Breast epithelium (tissue), 4 donors: ENCODE data around the gene ENSA. TPM values are rescaled to one million over a fixed set of nuclear protein-coding genes. Genes with fewer than 3 reads are reported as not detected.
"Not testable (repeated sequence)": the region's sequence is repeated elsewhere in the genome, so short reads cannot be mapped to it uniquely, and the experiment has no call there.

Experiments
- DNase-seq, 2 donors: peaks; one replicate each; pipeline ENCODE4 v3.0.0-alpha.2; 2019; ENCODE audit warnings: low spot score in 2 of 2
- H3K27ac ChIP-seq, 2 donors: fragments of 200-600 bp; sonication (generic) in 1 of 2; one replicate each; pipeline ENCODE4 v1.5.1; 2016 to 2019; ENCODE audit warnings: mild to moderate bottlenecking in 1 of 2
- H3K27me3 ChIP-seq, 2 donors: fragments of 200-600 bp; sonication (generic) in 1 of 2; one replicate each; pipeline versions ENCODE4 v1.5.1 to v1.6.0; 2017 to 2019; ENCODE audit warnings: control low read depth in 1 of 2, mild to moderate bottlenecking in 1 of 2
- H3K36me3 ChIP-seq: fragments of 200-600 bp; one replicate; pipeline ENCODE4 v1.5.1; 2019
- H3K4me1 ChIP-seq, 2 donors: fragments of 200-600 bp; sonication (generic); one replicate each; pipeline ENCODE4 v1.5.1; 2016 to 2019; ENCODE audit warnings: control low read depth in 1 of 2
- H3K4me3 ChIP-seq, 3 donors: fragments of 200-600 bp; sonication (generic); 1 replicate in 2 of 3; 2 replicates in 1 of 3; pipeline ENCODE4 v1.5.1; 2016 to 2019; ENCODE audit warnings: mild to moderate bottlenecking in 3 of 3, moderate library complexity in 2 of 3
- H3K9me3 ChIP-seq, 2 donors: fragments of 200-600 bp; sonication (generic) in 1 of 2; one replicate each; pipeline ENCODE4 v1.5.1; 2016 to 2019; ENCODE audit warnings: control low read depth in 1 of 2
- CTCF ChIP-seq, 3 donors: fragments of 450-650 bp; IDR thresholded peaks; one replicate each; pipeline ENCODE4 v1.5.1; 2016 to 2017; ENCODE audit warnings: antibody characterized with exemption in 3 of 3, mild to moderate bottlenecking in 3 of 3, moderate library complexity in 3 of 3
- POLR2A ChIP-seq: fragments of 450-650 bp; IDR thresholded peaks from one replicate; pipeline ENCODE4 v1.6.1; 2016; ENCODE audit warnings: antibody characterized with exemption, mild to moderate bottlenecking, moderate library complexity
- POLR2AphosphoS5 ChIP-seq, 3 donors: sonication (generic); formaldehyde crosslinking; IDR thresholded peaks; one replicate each; pipeline ENCODE4 v1.6.1; 2017; ENCODE audit warnings: antibody characterized with exemption in 3 of 3
- intact Hi-C: fragments of 100-400 bp; cut with DNase I; formaldehyde crosslinking; loops from one replicate; pipeline ENCODE4 v1.15.1; 2023; ENCODE audit warnings: low total_unique reads
- total RNA-seq, 3 donors: library from RNA; depleted of rRNA; stranded (reverse); fragments of >200 nt; gene quantifications; one replicate each; pipeline ENCODE4 v1.1.0, GENCODE V29; 2016

ENSA gene
- total RNA-seq, 3 donors from 2014 or later, result 187 to 273 (median 194) TPM

DNA sequence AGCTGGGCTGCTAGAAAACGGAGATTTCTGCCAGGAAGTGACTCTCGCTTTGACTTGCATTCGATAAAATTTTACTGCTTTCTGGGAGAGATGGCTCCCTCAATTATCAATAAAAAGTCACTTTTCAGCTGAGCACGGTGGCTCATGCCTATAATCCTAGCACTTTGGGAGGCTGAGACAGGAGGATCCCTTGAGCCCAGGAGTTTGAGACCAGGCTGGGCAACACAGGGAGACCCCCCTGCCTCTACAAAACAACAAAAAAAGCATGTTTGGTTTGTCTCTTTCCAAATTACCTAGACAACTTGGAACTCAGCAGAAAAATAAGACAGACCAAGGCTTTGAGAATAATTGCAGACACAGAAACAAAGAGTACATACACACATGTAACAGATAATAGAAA, 12.9 kb upstream of the ENSA start:
- Histone ChIP-seq H3K4me1 (no peaks in the 10 kb centered on the region), H3K9me3 (no peaks in the 10 kb centered on the region), H3K4me3 (no peak overlapping the region), H3K36me3 (no peaks in the 10 kb centered on the region), H3K27me3 (no peaks in the 10 kb centered on the region), H3K27ac (no peak overlapping the region)
- no peak for TF ChIP-seq POLR2A
- no peak for TF ChIP-seq POLR2AphosphoS5 (IDR thresholded peaks at IDR 0.05)
- no peak for TF ChIP-seq CTCF (IDR thresholded peaks at IDR 0.05)
- DNase-seq, result no peak
- intact Hi-C loops, result no loop called here

DNA sequence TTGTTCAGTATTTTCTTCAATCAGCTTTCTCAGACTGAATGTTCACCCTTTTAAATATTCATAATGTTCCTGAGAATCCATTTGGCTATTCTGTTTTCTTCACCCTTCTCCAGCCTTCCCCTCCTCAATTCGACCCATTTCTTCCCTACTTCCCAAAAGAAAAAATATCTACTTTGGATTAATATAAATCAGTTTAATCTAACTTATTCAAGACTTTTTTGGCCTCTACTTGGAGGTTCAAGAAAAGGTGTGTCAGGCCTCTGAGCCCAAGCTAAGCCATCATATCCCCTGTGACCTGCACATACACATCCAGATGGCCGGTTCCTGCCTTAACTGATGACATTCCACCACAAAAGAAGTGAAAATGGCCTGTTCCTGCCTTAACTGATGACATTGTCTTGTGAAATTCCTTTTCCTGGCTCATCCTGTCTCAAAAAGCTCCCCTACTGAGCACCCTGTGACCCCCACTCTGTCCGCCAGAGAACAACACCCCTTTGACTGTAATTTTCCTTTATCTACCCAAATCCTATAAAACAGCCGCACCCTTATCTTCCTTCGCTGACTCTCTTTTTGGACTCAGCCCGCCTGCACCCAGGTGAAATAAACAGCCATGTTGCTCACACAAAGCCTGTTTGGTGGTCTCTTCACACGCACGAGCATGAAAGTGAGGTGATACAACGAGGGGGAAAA, 11.9 kb upstream of the ENSA start:
- H3K9me3 ChIP-seq, intact Hi-C loops, H3K36me3 ChIP-seq, H3K4me1 ChIP-seq, H3K4me3 ChIP-seq, H3K27me3 ChIP-seq, DNase-seq, H3K27ac ChIP-seq: not testable (repeated sequence)

DNA sequence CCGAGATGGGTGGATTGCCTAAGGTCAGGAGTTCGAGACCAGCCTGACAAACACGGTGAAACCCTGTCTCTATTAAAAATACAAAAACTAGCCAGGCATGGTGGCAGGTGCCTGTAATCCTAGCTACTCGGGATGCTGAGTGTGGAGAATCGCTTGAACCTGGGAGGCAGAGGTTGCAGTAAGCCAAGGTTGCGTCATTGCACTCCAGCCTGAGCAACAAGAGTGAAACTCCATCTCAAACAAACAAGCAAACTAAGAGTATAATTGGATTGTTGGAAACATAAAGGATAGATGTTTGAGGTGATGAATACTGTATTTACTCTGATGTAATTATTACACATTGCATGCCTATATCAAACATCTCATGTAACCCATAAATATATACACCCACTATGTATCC, 9.0 kb upstream of the ENSA start:
- H3K4me3 ChIP-seq, DNase-seq, intact Hi-C loops, H3K4me1 ChIP-seq, H3K36me3 ChIP-seq, H3K27ac ChIP-seq, H3K9me3 ChIP-seq, H3K27me3 ChIP-seq: not testable (repeated sequence)

DNA sequence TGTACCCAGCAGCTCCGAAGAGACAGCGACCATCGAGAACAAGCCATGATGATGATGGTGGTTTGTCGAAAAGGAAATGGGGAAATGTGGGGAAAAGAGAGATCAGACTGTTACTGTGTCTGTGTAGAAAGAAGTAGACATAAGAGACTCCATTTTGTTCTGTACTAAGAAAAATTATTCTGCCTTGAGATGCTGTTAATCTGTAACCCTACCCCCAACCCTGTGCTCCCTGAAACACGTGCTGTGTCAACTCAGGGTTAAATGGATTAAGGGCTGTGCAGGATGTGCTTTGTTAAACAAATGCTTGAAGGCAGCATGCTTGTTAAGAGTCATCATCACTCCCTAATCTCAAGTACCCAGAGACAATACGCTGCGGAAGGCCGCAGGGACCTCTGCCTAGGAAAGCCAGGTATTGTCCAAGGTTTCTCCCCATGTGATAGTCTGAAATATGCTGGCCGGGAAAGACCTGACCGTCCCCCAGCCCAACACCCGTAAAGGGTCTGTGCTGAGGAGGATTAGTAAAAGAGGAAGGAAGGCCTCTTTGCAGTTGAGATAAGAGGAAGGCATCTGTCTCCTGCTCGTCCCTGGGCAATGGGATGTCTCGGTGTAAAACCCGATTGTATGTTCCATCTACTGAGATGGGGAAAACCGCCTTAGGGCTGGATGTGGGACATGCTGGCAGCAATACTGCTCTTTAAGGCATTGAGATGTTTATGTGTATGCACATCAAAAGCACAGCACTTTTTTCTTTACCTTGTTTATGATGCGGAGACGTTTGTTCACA, 5.6 kb upstream of the ENSA start:
- H3K4me3 ChIP-seq, intact Hi-C loops, H3K36me3 ChIP-seq, H3K27me3 ChIP-seq, H3K4me1 ChIP-seq, DNase-seq, H3K27ac ChIP-seq, H3K9me3 ChIP-seq: not testable (repeated sequence)

DNA sequence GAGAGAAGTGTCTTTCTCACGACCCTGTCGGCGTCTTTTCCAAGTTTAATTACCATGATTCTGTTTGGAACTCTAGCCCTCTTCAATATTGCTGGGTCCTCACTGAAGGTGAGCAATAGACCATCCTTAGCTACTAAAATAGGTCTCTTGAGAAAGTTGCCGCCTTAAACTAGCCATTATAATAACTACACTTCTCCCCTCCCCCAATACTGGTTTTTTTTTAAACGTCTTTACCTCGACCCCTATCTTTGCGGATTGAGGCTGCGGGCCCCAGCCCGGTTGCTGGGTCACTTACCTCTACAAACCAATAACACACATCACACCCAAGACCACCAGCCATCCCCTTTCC, 672 bp downstream of the ENSA start:
- intact Hi-C loops, result loop anchor here (5.0 kb wide), 1 partner anchor 66 kb away; no protein-coding TSS in a partner anchor
- TF ChIP-seq CTCF (IDR thresholded peaks at IDR 0.05) (no peak), POLR2AphosphoS5 (IDR thresholded peaks at IDR 0.05) (no peak), POLR2A (no peak)
- H3K36me3 ChIP-seq, result no peaks in the 10 kb centered on the region
- peak overlapping the region; percentile 53 to 70 (median 67) for H3K4me3 ChIP-seq
- no peaks in the 10 kb centered on the region for H3K27me3 ChIP-seq
- H3K27ac ChIP-seq, result peak overlapping the region; percentile 96 to 97
- H3K9me3 ChIP-seq, result no peaks in the 10 kb centered on the region
- DNase-seq, result no peak
- peaks cover 0 to 7% of the 10 kb centered on the region in 2 donors for H3K4me1 ChIP-seq

DNA sequence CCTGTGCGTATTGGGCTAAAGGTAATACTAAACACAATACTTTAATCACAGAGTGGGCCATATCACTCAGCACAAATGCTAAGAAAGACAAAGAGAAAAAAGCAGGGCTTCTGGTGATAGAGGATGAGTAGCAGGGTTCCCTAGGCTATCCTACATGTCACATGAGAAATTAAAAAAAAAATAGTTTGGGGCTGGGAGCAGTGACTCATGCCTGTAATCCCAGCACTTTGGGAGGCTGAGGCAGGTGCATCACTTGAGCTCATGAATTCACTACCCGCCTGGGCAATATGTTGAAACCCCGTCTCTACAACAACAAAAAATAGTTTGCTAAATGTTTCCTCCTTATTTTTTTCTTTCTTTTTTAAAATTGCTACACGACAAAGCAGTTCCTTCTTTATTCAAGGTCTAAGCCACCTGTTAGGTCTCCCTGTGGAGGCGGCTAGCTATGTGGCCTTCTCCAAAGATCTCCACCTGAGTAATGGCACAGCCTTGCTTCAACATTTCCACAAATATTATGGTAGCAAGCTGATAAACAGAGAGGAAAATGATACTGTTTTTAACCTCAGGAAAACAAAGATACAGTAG, 1.5 kb downstream of the ENSA start:
- DNase-seq, result no peak
- Histone ChIP-seq H3K27me3 (no peaks in the 10 kb centered on the region), H3K27ac (peak overlapping the region in 1 of 2 donors; percentile 97), H3K4me1 (peaks cover 0 to 7% of the 10 kb centered on the region in 2 donors), H3K36me3 (no peaks in the 10 kb centered on the region), H3K4me3 (peak overlapping the region in 2 of 3 donors; percentile 67 to 70), H3K9me3 (no peaks in the 10 kb centered on the region)
- intact Hi-C loops, result loop anchor here (5.0 kb wide), 1 partner anchor 66 kb away; no protein-coding TSS in a partner anchor
- TF ChIP-seq POLR2AphosphoS5 (IDR thresholded peaks at IDR 0.05), result no peak
- TF ChIP-seq CTCF (IDR thresholded peaks at IDR 0.05), result no peak
- no peak for TF ChIP-seq POLR2A
